ENCODE data around the gene FBN2.
"Not testable (repeated sequence)": the region's sequence is repeated elsewhere in the genome, so short reads cannot be mapped to it uniquely, and the experiment has no call there.

FBN2 gene

DNA sequence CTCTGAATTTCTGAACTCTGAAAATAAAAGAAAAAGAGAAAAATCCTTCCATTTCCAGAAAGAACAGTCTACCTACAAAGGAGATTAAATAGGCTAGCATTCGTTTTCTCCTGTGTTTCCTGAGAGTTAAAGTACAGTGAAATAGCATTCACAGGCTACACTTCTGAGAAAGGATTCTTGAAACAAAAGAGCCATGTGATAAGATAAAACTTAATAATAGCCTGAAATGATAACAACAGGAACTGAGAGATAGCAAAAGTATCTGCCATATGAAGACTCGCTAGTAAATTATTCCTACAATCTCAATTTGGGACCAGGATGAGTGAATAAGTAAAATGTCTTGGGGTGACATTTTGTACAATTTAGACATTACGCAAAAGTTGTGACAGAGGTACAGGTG lies 62.4 kb downstream of the FBN2 start:
- DNase-seq, result no peak

- DNase-seq, result no peak
Observed at GRCh38 chr5:128472919-128473318, 65.1 kb downstream of the FBN2 start.

- no peak for DNase-seq
Observed at GRCh38 chr5:128472036-128472435, 66.0 kb downstream of the FBN2 start.

- DNase-seq, result peak; percentile 84
Observed at GRCh38 chr5:128470663-128471062, 67.4 kb downstream of the FBN2 start.

GRCh38 chr5:128469912-128470311 lies 68.1 kb downstream of the FBN2 start:
- DNase-seq, result peak; percentile 56

DNA sequence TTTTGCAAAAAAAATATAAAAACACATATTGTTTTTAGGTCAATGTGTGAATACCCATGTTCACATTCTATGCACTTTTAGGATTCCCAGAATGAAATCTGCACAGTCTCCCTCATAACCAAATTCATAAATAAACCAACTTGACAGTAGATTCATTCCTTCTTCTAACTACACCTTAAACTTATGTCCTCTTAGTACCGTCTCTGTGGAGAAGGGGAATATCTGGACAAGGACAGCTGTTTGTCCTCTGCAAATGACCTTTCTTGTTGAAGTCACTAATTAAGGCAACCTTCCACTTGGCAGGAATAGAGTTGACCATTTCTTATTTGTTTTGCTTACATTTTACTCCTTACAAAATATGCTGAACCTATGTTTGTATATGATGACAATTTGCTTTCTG lies 71.1 kb downstream of the FBN2 start:
- no peak for DNase-seq

DNA sequence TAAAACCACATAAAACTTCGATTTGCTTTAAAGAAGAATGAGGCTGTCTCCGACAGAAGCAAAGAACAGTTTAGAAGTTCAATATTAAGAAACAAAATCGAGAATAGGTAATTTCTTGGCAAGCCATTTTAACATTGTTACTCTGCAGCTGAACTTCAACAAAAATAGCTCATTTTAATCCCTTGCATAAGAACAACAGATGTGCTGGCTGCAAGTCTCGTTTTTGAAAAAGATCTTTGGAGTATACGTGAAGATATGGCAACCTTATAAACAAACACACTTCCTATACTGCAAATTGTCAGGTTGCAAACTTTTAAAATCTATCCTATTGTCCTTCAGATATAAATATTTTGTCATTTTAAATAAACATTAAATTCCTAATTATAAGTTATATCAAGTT lies 71.5 kb downstream of the FBN2 start:
- DNase-seq, result no peak

DNA sequence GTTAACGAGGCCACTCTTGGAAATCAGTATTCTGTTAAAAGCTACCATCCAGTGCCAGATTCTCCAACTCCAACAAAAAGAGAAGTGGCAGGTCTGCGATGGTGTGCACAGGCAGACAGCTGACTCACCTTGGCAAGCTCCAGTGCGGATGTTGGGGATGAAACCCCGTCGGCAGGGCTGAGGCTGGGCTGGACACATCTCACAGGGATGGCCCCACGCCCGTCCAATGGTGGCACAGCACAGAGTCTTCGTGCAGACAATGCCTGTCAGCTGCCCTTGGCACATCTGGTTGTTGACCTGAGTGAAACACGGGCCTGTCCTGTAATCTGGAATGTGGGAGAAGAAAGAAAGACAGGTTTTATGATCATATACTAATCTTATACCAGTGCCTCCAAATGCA lies 73.4 kb downstream of the FBN2 start:
- no peak for DNase-seq

DNA sequence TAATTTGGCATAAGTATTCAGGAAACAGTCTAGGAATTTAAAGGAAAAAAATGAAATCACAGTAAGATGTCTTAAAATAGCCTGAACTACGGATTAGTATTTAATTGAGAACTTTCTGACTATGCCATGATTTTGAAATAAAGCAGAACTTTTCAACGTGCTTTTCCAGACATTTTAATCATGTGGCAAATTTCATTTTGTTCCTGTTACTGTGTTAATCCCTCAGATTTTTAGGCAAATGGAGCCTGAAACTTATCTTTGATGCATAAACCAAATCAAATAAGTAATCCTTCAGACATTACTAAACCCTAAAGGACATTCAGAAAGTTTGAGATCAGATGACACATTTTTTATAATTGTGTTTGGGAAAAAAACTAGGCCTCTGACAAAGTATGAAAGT lies 75.7 kb downstream of the FBN2 start:
- no peak for DNase-seq

DNA sequence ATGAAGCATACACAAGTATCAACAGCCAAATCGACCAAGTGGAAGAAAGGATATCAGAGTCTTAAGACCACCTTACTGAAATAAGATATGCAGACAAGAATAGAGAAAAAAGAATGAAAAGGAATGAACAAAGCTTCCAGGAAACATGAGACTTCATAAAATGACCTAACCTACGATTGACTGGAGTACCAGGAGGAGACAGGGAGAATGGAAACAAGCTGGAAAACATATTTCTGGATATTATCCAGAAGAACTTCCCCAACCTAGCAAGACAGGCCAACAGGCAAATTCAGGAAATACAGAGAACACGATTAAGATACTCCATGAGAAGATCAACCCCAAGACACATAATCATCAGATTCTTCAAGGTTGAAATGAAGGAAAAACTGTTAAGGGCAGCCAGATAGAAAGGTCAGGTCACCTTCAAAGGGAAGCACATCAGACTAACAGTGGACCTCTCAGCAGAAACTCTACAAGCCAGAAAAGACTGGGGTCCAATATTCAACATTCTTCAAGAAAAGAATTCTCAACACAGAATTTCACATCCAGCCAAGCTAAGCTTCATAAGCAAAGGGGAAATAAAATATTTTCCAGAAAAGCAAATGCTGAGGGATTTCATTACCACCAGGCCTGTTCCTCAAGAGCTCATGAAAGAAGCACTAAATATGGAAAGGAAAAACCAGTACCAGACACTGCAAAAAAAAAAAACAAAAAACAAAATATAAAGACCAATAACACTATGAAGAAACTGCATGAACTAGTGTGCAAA lies 80.7 kb downstream of the FBN2 start:
- DNase-seq, result not testable (repeated sequence)

GRCh38 chr5:128455841-128456361 lies 82.1 kb downstream of the FBN2 start:
- no peak for DNase-seq

- DNase-seq, result no peak
Observed at GRCh38 chr5:128453121-128453520, 84.9 kb downstream of the FBN2 start.

DNA sequence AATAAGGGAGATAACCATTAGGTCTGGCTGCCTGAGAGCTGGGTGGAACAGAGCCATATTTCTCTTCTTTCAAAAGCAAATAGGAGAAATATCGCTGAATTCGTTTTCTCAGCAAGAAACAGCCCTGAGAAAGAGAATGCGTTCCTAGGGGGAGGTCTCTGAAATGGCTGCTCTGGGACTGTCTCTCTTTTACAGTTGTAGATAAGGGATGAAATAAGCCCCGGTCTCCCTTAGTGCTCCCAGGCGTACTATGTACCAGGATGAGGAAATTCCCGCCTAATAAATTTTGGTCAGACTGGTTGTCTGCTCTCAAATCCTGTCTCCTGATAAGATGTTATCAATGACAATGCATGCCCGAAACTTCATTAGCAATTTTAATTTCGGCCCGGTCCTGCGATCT lies 90.8 kb downstream of the FBN2 start:
- not testable (repeated sequence) for DNase-seq

DNA sequence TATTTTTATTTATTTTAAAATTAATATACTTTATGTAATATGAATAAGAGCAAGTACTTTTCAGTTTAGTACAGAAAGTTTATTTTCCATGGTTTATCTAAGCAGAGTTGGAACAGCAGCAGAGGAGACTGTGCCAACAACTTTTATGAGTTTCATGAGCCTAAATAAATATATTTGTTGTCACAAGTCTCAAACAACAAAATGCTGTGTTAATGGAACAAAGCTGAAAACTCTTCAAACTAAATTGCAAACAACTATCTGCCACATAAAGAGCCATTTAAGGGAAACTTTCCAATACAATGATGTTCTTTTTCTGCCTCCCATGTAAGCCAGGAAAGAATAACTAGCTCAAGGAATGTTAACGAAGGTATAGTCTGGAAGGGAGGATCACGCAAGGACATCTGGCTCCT lies 96.1 kb downstream of the FBN2 start:
- DNase-seq, result no peak

- no peak for DNase-seq
Observed at GRCh38 chr5:128441165-128441564, 96.9 kb downstream of the FBN2 start.

DNA sequence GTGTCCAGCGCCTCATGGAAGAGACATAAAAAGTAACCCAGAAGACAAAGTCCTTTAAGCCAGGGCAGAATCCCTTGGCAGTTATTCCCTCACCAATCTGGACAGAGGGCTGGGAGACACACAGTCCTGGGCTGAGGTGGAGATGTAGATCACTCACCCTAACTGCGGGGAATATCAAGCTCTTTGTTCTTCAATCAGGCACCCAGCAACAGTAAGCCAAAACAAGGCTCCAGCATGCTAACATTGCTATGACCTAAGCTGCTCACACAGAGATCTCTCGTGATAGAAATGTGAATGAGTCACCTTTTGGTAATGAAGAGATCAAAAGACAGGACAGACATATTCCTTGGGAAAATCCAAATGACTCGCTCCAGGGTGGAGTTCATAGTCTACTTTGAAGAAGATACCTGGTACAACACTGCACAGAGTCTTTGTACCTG lies 101.3 kb downstream of the FBN2 start:
- peak; percentile 81 for DNase-seq

- no peak for DNase-seq
Observed at GRCh38 chr5:128435861-128436260, 102.2 kb downstream of the FBN2 start.

GRCh38 chr5:128434993-128435392 lies 103.1 kb downstream of the FBN2 start:
- no peak for DNase-seq

DNA sequence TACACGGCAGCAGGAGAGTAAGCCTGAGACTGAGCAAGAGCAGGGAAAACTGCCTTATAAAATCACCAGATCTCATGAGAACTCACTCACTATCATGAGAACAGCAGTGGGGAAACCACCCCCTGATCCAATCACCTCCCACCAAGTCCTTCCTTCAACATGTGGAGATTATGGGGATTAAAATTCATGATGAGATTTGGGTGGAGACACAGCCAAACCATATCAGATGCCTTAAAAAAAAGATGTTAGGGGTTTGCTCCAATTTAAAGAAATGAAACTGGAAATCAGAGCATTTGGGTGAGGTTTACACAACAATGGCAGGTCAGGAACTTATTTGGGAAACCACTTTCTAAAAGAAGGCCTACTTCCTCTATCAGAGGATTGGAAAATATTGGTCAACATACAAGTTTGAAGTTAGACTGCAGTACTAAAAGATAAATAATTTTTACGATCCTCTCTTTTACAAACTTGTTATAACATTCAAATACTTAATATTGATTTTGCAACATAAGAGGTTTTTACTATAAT lies 105.1 kb downstream of the FBN2 start:
- DNase-seq, result no peak

DNA sequence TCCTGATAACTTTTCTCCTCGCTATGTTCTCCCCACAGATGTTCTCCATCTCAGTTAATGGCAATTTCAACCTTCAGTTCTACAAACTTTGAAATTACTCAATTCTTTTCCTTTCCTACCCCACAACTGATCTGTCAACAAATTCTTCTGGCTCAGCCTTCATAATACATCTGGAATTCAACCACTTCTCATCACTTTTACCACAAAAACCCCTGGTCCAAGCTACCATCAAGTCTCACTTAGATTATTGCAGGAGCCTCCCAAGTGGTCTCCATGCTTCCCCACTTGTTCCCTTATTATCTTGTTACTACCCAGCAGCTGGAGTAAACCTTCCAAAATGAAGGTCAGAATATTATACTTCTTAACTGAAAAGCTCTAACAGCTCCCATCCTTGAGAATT lies 110.1 kb downstream of the FBN2 start:
- peak; percentile 57 for DNase-seq

DNA sequence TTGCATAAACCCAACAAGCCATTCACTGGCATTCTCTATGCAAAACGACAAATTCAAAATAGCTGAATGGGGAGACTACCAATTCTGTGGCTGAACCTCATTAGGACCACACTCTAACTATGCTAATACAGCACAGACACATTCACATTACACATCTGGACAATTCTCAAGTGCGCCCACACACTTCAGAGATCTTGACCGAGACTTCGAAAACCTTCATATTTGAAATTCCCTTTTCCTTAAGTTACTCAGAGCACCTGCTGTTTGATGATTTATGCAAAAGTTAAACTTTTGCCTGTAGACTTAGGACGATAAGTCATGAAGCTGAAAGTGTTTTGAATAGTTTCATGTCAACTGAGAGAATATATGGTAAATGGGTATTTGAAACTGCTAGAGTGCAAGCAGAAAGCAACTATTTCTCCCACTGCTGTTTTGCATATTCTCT lies 111.9 kb downstream of the FBN2 start:
- DNase-seq, result no peak

DNA sequence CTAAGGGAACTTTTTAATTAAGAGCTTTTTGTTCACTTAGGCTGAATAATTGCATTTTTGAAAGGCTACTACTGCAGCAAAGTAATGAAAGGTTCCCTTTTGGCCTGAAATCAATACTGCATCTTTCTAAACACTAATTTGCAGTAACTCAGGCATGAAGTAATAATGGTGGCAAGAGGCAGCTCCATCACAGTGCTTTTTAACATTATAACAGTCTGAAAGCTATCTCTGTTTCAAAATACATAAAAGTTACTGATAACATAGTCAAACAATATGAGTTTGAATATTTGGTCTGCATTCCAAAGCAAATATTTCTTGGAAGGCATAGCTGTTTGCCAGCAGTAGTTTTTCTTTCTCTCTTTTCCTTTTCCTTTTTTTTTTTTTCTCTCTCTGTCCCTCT lies 113.4 kb downstream of the FBN2 start:
- no peak for DNase-seq

- no peak for DNase-seq
Observed at GRCh38 chr5:128422612-128423011, 115.4 kb downstream of the FBN2 start.

DNA sequence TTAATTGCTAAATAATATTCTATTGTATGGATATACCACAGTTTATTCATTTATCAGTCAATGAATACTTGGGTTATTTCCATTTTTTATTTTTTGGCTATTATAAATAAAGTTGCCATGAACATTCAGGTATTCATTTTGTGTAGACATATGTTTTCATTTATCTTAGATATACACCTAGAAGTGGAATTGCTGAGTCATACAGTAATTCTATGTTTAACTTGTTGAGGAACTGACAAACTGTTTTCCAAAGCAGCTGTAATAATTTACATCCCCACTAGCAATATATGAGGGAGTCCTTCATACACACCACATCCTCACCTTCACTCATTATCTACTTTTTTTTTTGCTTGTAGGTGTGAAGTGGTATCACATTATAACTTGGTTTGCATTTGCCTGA lies 123.6 kb downstream of the FBN2 start:
- no peak for DNase-seq

DNA sequence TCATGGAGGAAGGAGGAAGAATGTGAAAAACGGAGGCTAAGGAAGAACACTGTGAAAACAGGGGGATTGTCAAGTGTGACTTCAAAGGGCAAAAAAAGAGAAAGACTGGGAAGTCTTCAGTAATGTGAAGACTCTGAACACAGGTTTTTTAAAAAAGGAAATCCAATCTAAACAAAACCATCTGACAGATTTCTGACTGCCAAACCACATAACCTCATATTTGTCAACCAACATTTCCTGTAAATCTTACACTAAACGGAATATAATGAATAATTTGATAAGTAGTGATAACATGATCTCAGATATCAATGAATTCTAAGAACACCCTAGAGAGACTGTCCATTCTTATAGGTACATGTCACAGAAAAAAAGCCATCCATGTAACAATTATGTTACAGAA lies 124.7 kb downstream of the FBN2 start:
- peak; percentile 33 for DNase-seq
